ENCODE data around the gene CACNA1S. TPM values are rescaled to one million over a fixed set of nuclear protein-coding genes. Genes with fewer than 3 reads are reported as not detected.

Gene CACNA1S
- total RNA-seq, 4 donors from 2014 or later, result not detected

GRCh38 chr1:201096041-201096461 lies 16.2 kb downstream of the CACNA1S start:
- Histone ChIP-seq H3K27me3 (no peaks in the 10 kb centered on the region), H3K27ac (no peak overlapping the region), H3K36me3 (no peaks in the 10 kb centered on the region), H3K9me3 (no peaks in the 10 kb centered on the region), H3K4me3 (no peak overlapping the region), H3K4me1 (peaks cover 0 to 5% (median 0%) of the 10 kb centered on the region in 3 donors)
- no peak for DNase-seq
- WGBS, 2 donors, result 33 to 35% methylated on average over 3 of the region's 5 CpGs
- TF ChIP-seq POLR2A (IDR thresholded peaks at IDR 0.05) (no peak), CTCF (IDR thresholded peaks at IDR 0.05) (no peak)
- intact Hi-C loops (cut with DNase I), result no loop called here

GRCh38 chr1:201095581-201095980 lies 16.6 kb downstream of the CACNA1S start:
- TF ChIP-seq CTCF (IDR thresholded peaks at IDR 0.05), result no peak
- no peak for TF ChIP-seq POLR2A (IDR thresholded peaks at IDR 0.05)
- H3K4me1 ChIP-seq, result peaks cover 0 to 5% (median 0%) of the 10 kb centered on the region in 3 donors
- 33 to 56% methylated on average over 1 to 2 of the region's 2 CpGs for WGBS, 2 donors
- no peak for DNase-seq
- no peak overlapping the region for H3K4me3 ChIP-seq
- no peaks in the 10 kb centered on the region for H3K36me3 ChIP-seq
- no peaks in the 10 kb centered on the region for H3K27me3 ChIP-seq
- no peak overlapping the region for H3K27ac ChIP-seq
- no peaks in the 10 kb centered on the region for H3K9me3 ChIP-seq
- intact Hi-C loops (cut with DNase I), result no loop called here

- no peak for DNase-seq
- 69 to 70% methylated on average over 3 to 4 of the region's 4 CpGs for WGBS, 2 donors
- H3K4me3 ChIP-seq, result no peak overlapping the region
- no peaks in the 10 kb centered on the region for H3K9me3 ChIP-seq
- no peaks in the 10 kb centered on the region for H3K27me3 ChIP-seq
- H3K36me3 ChIP-seq, result no peaks in the 10 kb centered on the region
- H3K27ac ChIP-seq, result no peak overlapping the region
- peaks cover 0 to 5% (median 0%) of the 10 kb centered on the region in 3 donors for H3K4me1 ChIP-seq
- TF ChIP-seq POLR2A (IDR thresholded peaks at IDR 0.05), result no peak
- TF ChIP-seq CTCF (IDR thresholded peaks at IDR 0.05), result no peak
- intact Hi-C loops (cut with DNase I), result no loop called here
Measured at GRCh38 chr1:201094832-201095231, 17.4 kb downstream of the CACNA1S start.

- 64 to 65% methylated on average over 6 to 7 of the region's 7 CpGs for WGBS, 2 donors
- Histone ChIP-seq H3K4me1 (peaks cover 0 to 5% (median 0%) of the 10 kb centered on the region in 3 donors), H3K4me3 (no peak overlapping the region), H3K27ac (no peak overlapping the region), H3K27me3 (no peaks in the 10 kb centered on the region), H3K9me3 (no peaks in the 10 kb centered on the region), H3K36me3 (no peaks in the 10 kb centered on the region)
- no peak for DNase-seq
- intact Hi-C loops (cut with DNase I), result no loop called here
- no peak for TF ChIP-seq POLR2A (IDR thresholded peaks at IDR 0.05)
- no peak for TF ChIP-seq CTCF (IDR thresholded peaks at IDR 0.05)
Measured at GRCh38 chr1:201093962-201094361, 18.3 kb downstream of the CACNA1S start.

- no peak for TF ChIP-seq CTCF (IDR thresholded peaks at IDR 0.05)
- TF ChIP-seq POLR2A (IDR thresholded peaks at IDR 0.05), result no peak
- Histone ChIP-seq H3K9me3 (no peaks in the 10 kb centered on the region), H3K36me3 (no peaks in the 10 kb centered on the region), H3K27me3 (no peaks in the 10 kb centered on the region), H3K4me1 (peaks cover 0 to 5% (median 0%) of the 10 kb centered on the region in 3 donors), H3K4me3 (no peak overlapping the region), H3K27ac (no peak overlapping the region)
- no peak for DNase-seq
- intact Hi-C loops (cut with DNase I), result no loop called here
- WGBS, 2 donors, result 91 to 100% methylated on average over 4 to 6 of the region's 7 CpGs
Measured at GRCh38 chr1:201093561-201093960, 18.7 kb downstream of the CACNA1S start.

Data from esophagus squamous epithelium (tissue), 5 donors.